Posterior cingulate gyrus (tissue), 11 donors: Measurements from ENCODE around the gene ATXN1.

ENCODE experiments used
- DNase-seq, 10 donors: peaks; one replicate each; pipeline versions ENCODE4 v3.0.0 to v3.0.0-alpha.2; 2020 to 2021; ENCODE audit warnings: mixed read lengths in 3 of 10
- intact Hi-C: fragments of 100-400 bp; cut with DNase I; formaldehyde crosslinking; loops from one replicate; pipeline ENCODE4 v1.15.1; 2023

Gene ATXN1

DNA sequence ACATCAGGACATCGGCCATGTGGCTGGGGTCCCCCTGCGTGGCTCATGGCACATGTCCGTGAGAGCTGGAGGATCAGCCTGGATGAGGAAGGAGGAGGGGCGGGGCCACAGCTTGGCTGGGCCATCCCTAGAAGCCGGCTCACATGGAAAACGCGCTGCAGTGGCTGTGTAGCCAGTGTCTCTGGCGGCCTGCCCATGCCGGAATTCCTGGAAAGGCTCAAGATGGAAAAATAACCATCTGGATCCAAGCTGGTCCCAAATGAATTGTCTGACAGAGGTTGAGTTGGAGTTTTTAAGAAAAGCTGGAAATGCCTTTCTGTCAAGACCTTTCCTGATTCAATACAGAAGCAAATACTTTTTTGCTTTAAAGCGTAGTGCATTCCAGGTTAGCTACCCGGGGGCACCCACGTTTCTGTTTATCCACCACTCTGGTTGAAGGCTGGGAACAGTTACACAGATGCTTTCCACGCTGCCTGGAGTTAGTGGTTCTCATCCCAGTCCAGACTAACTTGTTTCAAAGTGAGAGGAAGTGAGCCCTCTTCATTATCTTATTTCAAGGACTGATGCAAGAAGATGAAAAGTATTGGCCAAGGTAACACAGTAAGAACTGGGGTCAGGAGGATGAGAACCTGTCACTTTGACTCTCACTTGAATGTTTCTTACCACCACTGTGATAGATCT is 423.8 kb downstream of the ATXN1 start:
- DNase-seq: peak; percentile 49 to 95 (median 72)
- intact Hi-C loops: no loop called here

DNA sequence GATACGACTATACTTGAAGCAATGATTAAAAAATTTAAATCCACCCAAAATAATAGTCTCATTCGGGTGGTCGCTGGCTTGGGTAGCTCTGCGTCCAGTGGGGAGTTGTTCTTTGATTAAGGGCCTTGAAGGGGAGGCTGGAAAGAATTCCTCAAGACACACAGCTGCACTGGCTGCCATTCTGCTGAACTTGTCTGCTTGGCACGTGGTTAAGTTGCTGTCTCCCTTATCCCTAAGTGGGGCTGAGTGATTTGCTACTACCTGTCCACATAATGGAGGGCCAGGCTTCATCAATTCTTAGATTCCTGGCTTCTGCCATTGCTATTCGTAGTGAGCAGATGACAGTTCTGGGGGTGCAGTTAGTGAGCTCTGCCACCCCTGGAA is 424.4 kb downstream of the ATXN1 start:
- no peak for DNase-seq
- intact Hi-C loops: no loop called here

GRCh38 chr6:16336056-16336818 is 425.0 kb downstream of the ATXN1 start:
- peak in 1 of 10 donors; percentile 2 for DNase-seq
- intact Hi-C loops: no loop called here

- peak in 1 of 10 donors; percentile 35 for DNase-seq
- intact Hi-C loops: no loop called here
These were observed 426.1 kb downstream of the ATXN1 start for GRCh38 chr6:16335176-16335575.

GRCh38 chr6:16334671-16335070 is 426.6 kb downstream of the ATXN1 start:
- intact Hi-C loops: loop anchor here (5.0 kb wide), 1 partner anchor 163 kb away; no protein-coding TSS in a partner anchor
- no peak for DNase-seq

DNA sequence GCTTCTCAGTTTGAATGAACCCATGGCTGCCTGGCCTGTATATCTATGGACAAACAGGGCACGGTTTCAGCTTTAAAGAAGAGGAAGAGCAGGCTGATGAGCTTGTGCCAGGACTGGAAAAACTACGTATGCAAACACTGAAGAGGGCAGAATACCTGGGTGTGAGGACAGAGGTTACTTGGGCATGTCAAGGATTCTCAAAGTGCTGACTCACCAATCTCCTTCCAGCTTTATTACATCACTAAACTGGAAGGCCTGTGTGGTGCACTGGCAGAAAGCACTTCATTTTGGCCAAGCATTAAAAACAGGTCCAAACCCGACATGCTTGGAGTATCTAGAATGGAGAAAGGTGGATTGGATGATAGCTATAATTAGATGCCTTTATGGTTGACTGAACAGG is 427.7 kb downstream of the ATXN1 start:
- peak in 1 of 10 donors; percentile 20 for DNase-seq
- intact Hi-C loops: loop anchor here (2.0 to 5.0 kb wide), 2 partner anchors 164 to 429 kb away; no protein-coding TSS in a partner anchor

GRCh38 chr6:16332175-16332542 is 429.1 kb downstream of the ATXN1 start:
- peak; percentile 65 to 97 (median 85) for DNase-seq
- intact Hi-C loops: loop anchor here (1.0 to 5.0 kb wide), 3 partner anchors 77 to 431 kb away; no protein-coding TSS in a partner anchor

GRCh38 chr6:16331384-16332174 is 429.7 kb downstream of the ATXN1 start:
- intact Hi-C loops: loop anchor here (1.0 to 5.0 kb wide), 4 partner anchors 45 to 431 kb away; no protein-coding TSS in a partner anchor
- peak; percentile 74 to 97 (median 86) for DNase-seq

DNA sequence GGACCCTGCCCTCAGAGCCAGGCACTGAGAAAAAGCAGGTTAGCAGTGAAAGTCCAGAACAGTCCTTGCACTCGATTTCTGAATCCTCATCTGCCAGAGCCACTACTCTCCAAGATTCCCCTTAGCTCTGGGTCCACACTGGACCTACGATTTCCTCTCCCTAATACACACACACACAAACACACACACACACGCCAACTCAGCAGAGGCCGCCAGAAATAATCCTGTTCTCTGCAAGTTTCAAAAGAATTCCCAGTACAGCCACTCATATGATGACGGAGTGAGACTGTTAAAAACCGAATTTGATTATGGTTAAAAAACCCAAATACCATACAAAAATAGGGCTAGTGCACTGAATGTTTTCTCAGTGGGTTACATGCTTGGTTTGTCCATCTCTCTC is 432.0 kb downstream of the ATXN1 start:
- intact Hi-C loops: no loop called here
- peak in 2 of 10 donors; percentile 17 to 41 for DNase-seq

- no peak for DNase-seq
- intact Hi-C loops: no loop called here
These were observed 433.4 kb downstream of the ATXN1 start for GRCh38 chr6:16327777-16328325.

DNA sequence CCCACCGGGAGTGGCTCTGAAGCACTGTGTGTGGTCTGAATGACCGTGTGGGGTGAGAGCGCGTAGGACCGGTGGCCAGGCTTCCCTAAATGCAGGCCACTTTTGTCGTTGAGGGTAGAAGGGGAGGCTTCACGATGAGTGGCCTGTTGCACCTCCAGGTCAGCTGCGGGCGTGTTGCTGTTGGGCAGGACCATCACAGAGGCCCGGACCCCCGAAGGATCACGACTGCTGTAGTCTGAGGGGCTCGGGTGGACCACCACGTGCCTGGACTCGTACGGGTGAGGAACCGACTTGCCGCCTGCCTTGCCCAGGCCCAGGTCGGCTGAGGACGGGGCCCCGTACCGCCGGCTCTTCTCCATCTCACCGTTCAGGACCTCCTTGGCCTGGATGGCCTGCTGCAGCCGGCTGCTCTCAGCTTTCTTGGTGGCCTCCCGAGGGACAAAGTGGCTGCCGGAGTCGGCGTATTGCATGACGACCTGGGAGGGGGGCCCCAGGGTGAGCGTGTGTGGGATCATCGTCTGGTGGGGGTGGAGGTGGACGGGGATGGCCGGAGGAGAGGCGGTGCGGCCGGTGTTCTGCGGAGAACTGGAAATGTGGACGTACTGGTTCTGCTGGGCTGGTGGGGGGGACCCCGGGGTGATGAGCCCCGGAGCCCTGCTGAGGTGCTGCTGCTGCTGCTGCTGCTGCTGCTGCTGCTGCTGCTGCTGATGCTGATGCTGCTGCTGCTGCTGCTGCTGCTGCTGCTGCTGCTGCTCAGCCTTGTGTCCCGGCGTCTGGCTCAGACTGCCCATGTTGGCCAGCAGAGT is 434.1 kb downstream of the ATXN1 start:
- intact Hi-C loops: no loop called here
- DNase-seq: peak in 1 of 10 donors; percentile 64

DNA sequence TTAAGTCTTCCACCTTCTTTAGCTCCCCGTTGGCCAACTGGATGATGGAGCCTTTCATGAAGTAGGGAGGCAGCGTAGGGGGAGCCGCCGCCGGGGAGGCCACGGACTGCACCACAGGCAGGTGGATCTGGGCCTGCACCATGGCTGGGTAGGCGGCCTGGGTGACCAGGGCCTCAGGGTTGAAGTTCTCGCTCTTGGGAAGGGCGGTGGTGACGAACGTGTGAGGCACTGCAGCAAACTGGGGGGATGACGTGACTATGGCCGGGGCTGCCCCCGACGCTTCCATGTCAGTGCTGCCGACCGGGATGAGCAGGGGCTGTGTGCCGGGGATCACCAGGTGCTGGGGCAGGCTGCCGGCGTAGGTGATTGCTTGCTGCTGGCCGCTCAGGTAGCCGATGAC is 434.7 kb downstream of the ATXN1 start:
- intact Hi-C loops: no loop called here
- peak in 1 of 10 donors; percentile 56 for DNase-seq

DNA sequence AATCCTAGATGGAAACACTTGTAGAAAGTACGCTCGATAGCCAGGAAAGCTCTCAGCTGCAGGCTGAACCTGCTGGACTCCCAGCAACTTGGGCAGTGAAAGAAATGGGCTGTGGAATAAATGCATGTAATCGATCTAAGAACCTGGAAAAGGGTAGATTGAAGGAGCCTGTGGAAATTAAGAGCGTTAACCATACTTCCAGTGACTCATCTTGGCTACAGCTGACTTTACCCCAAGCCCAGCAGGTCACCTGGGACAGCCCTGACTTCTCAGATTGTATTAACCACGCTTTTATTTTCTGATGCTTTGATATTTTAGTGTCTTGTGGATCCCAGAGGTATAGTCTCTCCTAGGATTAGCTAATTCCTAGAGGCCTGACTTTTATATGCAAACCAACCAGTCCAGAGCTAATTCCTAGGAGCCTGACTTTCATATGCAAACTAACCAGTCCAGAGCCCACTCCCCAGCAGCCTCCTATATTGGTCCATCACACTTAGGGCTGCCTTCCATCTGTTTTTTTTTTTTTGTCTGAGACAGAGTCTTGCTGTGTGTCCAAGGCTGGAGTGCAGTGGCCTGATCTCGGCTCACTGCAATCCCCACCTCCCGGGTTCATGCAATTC is 436.5 kb downstream of the ATXN1 start:
- DNase-seq: peak in 1 of 10 donors; percentile 15
- intact Hi-C loops: no loop called here

GRCh38 chr6:16324184-16324583 is 437.1 kb downstream of the ATXN1 start:
- DNase-seq: peak in 1 of 10 donors; percentile 11

GRCh38 chr6:16322666-16323312 is 438.5 kb downstream of the ATXN1 start:
- DNase-seq: peak in 7 of 10 donors; percentile 37 to 93 (median 54)
- intact Hi-C loops: no loop called here

More at GRCh38 chr6:16324184-16324583, 437.1 kb downstream of the ATXN1 start:
- intact Hi-C loops: no loop called here

DNA sequence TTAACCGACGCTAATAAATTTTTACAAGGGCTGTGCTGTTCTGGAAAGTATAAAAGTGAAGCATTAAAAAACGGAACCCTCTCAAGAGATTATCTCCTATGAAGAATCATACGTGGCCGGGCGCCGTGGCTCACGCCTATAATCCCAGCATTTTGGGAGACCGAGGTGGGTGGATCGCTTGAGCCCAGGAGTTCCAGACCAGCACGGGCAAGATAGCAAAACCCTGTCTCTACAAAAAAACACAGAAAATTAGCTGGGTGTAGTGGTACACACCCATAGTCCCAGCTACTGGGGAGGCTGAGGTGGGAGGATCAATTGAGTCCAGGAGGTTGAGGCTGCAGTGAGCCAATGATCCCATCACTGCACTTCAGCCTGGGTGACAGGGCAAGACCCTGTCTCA is 439.4 kb downstream of the ATXN1 start:
- peak in 2 of 10 donors; percentile 14 to 44 for DNase-seq
- intact Hi-C loops: no loop called here

GRCh38 chr6:16321341-16321710 is 439.9 kb downstream of the ATXN1 start:
- peak in 2 of 10 donors; percentile 5 to 66 for DNase-seq
- intact Hi-C loops: no loop called here

DNA sequence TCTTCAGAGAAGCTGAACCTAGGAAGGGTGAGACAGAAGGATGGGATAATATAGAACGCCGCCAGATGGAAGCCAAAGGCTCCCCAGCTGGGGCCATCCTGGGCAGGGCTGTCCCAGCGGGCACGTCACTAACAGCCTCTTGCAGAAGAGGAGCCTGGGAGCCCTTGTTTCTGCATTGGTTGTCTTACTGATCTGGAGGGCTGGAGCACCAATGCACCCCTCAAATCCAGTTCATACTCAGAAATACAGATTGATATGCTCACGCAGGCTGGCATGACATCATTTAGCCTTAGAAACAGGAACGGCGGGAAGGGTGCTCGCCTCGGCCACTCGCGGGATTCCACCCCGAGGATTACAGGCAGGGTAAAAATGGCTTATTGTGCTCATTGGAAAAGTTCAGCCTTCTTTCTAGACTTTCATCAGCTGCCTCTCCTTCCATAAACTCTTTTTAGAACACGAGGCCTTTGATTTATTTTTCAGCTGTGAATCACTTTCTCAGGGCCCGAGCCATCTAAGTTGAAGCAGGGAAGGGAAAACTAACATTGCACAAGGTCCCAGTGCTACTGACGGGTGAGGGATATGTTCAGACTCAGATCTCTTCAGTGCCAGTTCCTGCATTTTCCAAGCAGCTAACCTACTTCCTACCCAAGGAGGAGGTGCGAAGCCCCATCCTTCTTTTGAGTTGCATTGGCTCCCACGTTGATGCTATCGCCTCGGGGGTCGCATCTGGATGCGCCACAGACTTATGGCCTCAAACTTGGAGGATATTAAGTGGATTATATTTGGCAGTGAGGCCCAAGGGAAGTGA is 440.5 kb downstream of the ATXN1 start:
- DNase-seq: peak in 4 of 10 donors; percentile 26 to 88 (median 61)
- intact Hi-C loops: no loop called here
